GM12873 (cell line): ENCODE data around the gene LUZP2.

Experiments used
- CTCF ChIP-seq: IDR thresholded peaks from 2 replicates; pipeline ENCODE4 v1.5.1; 2012; ENCODE audit warnings: low read depth, mild to moderate bottlenecking, moderate library complexity, low read length, control low read depth; ENCODE audit not compliant: insufficient read depth; ENCODE audit errors: missing control alignments

LUZP2 gene

GRCh38 chr11:24759742-24760141 is 262.9 kb downstream of the LUZP2 start:
- no peak for TF ChIP-seq CTCF

- no peak for TF ChIP-seq CTCF
These were observed 263.8 kb downstream of the LUZP2 start for GRCh38 chr11:24760681-24761080.

- TF ChIP-seq CTCF: no peak
These were observed 265.2 kb downstream of the LUZP2 start for GRCh38 chr11:24762076-24762475.

GRCh38 chr11:24767411-24767810 is 270.6 kb downstream of the LUZP2 start:
- no peak for TF ChIP-seq CTCF

- TF ChIP-seq CTCF: no peak
These were observed 276.5 kb downstream of the LUZP2 start for GRCh38 chr11:24773322-24773721.

GRCh38 chr11:24779791-24780190 is 282.9 kb downstream of the LUZP2 start:
- no peak for TF ChIP-seq CTCF

- no peak for TF ChIP-seq CTCF
These were observed 284.4 kb downstream of the LUZP2 start for GRCh38 chr11:24781288-24781687.

GRCh38 chr11:24793479-24793878 is 296.6 kb downstream of the LUZP2 start:
- no peak for TF ChIP-seq CTCF
